Posterior cingulate gyrus (tissue), 11 donors: ENCODE results near the gene CTNNA2.
A peak's percentile ranks its signal among the peaks of the same experiment; 100 is the strongest.

Source experiments
- DNase-seq, 10 donors: peaks; one replicate each; pipeline versions ENCODE4 v3.0.0 to v3.0.0-alpha.2; 2020 to 2021; ENCODE audit warnings: mixed read lengths in 3 of 10
- intact Hi-C: fragments of 100-400 bp; cut with DNase I; formaldehyde crosslinking; loops from one replicate; pipeline ENCODE4 v1.15.1; 2023

Gene CTNNA2

DNA sequence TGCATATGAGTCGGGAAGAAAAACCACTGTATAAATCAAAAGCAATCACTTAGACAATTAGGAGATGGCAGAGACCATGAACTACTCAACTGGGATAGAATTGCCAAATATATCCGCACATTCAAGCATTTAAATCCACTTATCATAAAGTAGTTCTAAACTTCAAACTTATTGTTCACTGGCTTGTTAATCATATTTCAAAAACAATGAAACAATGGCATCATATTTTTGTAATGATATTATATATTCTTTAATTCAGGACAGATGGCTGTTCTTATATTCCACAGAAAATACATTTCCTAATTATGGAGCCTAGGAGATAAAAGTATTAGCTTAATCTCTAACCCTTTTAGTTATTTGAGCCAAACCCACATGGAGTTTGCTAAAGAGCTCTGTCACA lies 263.6 kb downstream of the CTNNA2 start:
- intact Hi-C loops = no loop called here
- DNase-seq = no peak

- DNase-seq = no peak
- intact Hi-C loops = no loop called here
Observed at GRCh38 chr2:79780781-79781180, 267.9 kb downstream of the CTNNA2 start.

DNA sequence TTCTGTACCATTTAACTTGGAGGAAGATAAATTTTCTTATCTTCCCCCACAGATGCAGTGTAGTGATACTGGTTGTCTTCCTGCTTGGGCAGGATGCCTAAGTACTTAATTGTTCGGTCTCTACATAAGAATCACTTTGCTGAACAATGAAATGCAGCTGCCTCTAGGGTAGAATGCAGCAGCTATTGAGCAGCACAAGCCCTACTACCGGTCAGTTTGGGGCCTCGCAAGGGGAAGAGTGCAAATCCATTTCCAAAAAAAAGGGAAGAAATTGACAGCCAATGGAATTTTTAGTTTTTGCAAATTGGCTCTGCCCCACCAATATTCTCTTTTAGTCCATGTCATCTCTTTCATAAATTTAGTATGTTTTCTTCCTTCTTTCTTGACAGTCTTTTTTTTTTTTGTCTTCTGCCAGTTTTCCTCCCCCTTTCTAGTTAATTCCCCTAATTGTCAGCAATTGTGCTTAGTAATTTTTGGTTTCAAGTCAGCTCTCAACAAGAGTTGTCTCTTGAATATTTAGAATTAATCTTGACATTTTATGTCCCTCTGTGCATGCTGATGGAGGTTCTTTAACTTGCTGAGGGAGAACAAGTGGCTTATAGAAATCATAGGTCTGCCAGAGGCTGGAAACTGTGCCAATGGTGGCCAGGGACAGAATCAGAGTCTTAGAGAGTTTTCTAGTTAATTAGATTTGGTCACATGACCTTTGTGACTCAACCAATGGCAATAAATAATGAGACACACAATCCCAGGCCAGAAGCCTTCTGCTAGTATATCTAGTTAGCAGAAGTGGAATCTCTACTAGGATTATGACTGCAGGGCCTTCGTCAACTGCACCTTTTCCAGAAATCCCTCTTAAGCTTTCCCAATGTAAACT lies 270.0 kb downstream of the CTNNA2 start:
- DNase-seq = no peak
- intact Hi-C loops = no loop called here

DNA sequence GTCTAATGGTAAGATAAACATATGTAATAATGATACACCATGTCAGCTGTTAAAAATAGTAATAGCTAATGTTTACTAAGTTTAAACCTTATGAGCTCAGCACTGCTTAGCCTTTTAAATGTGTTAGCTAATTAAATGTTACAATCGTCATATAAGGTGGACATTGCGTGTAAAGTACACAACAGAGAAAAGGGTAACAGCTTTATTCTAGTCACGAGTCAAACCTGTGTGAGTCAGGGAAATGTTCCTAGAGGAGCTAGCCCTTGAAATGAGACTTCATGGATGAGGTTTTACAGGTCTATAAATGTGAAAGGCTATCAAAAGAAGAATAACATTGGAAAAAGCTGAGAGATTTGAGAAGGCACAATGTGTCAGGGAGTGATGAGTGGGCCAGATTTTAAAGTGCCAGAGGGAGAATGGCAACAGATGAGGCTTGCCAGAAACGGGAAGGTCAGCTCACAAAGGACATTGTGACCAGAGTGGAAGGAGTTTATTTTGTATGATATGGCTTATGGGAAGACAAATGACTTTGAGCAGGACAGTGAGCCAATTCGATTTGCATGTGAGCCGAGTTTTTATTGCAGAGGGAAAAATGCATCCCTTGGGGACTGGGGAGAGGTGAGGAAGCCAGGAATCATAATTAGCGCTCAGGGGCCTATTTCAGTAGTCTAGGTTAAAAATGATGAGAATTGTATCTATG lies 276.3 kb downstream of the CTNNA2 start:
- intact Hi-C loops = no loop called here
- DNase-seq = no peak

DNA sequence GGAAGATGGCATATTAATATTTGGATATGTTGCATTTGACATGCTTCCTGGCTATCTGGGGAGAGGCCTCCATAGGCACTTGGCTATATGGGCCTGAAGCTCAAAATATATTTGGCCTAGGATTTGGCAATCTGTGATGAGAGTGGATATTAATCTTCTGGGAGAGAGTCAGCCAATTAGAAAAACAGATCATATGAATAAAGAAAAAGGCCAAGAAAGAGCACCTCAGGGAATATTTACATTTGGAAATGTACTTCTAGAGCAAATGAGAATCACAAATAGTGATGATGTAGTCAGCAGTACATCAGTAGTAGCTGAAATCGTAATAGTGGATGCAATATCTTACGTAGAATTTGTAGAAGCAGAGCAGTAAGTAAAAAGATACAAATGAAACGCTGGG lies 277.0 kb downstream of the CTNNA2 start:
- intact Hi-C loops = no loop called here
- DNase-seq = no peak

- intact Hi-C loops = no loop called here
- no peak for DNase-seq
Observed at GRCh38 chr2:79792090-79792489, 279.2 kb downstream of the CTNNA2 start.

DNA sequence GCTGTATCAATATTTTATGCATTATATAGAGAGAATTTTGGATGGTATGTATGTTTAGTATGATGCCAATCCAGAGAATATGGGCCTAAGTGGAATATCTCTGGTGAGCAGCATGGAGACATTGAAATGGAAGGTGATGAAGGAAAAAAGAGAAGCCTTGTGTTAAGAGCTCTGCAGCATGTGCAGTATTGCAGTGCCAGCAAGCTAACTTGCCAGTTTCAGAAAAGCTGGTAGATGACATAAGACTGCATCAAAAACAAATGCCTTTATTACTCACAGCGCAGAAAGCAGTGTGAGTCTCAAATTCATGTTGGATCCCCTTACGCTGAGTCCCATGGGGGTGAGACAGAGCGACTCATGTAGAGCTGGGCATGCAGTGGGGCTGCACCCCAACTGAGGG lies 280.2 kb downstream of the CTNNA2 start:
- no peak for DNase-seq
- intact Hi-C loops = no loop called here

DNA sequence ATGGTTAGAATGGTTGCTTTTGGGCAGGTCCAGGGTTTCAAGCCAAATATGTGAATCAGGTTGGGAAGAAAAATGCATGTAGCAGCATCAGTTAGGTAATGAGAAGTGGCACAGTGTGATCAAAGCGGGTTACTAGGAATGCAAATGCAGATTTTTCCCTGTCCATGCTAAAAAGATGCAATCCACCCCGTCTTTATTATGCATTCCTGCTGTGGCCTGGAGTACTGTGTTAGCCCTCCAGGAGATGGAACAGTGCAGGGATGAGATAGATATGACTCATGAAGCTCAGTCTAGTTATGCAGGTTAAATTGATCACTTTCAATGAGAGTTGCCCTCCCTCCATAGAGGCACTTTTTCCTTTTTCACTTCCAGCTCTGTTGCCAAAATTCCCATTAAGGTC lies 283.8 kb downstream of the CTNNA2 start:
- intact Hi-C loops = no loop called here
- DNase-seq = no peak

DNA sequence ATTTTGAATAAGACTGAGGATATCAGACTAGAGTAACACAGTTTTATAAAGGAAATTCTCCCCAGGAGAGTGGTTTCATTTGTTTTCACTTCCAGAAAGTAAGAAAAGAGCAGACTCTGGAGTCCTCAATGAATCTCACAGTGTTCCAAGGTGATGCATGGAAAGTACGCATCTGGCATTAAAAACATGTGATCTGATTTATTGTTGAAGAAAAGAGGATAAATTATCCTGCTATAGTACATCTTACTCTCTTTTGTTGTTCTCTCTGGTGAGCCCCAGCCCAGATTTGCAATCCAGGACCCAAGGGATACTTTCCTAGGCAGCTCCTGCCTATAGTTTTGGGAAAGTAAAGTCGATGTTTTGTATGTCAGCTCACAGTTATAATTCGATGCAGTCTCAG lies 285.9 kb downstream of the CTNNA2 start:
- intact Hi-C loops = no loop called here
- DNase-seq = no peak

DNA sequence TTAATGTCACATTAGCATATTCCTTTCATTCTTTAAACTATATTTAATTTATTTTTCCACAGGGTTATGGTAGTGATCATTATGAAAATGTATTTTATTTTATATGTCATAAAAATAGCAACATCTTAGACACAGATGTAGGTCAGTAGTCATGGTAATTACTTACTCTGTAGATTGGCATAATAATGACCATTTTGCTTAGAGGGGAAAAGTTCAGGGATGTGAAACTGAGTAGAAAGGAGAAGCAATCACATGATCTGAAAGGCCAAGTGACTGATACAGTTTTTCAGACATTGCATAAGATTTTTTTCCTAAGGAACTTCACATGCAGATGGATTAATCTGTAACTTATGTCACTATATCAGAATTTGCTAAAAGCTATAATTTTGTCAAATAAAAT lies 286.9 kb downstream of the CTNNA2 start:
- DNase-seq = no peak
- intact Hi-C loops = no loop called here

- intact Hi-C loops = no loop called here
- no peak for DNase-seq
Observed at GRCh38 chr2:79801082-79801481, 288.2 kb downstream of the CTNNA2 start.

GRCh38 chr2:79817288-79817687 lies 304.4 kb downstream of the CTNNA2 start:
- intact Hi-C loops = no loop called here
- no peak for DNase-seq

DNA sequence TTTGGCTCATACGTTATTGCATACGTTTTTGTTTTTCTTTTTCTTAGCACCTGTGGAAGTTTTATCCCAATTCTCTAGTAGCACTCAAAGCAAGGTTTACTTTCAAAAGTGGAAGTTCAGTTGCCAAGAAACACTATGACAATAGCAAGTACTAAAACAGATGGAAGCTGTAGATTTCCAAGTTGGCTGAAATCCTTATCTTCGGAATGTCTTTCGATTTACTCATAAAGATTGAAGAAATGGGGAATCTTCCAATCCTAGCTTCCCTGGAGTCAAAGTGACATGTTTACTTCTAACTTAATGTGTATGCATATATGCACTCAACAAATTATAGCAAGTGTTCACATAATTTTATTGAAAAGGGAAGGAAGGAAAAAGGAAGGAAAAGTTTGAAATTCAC lies 307.4 kb downstream of the CTNNA2 start:
- DNase-seq = no peak

DNA sequence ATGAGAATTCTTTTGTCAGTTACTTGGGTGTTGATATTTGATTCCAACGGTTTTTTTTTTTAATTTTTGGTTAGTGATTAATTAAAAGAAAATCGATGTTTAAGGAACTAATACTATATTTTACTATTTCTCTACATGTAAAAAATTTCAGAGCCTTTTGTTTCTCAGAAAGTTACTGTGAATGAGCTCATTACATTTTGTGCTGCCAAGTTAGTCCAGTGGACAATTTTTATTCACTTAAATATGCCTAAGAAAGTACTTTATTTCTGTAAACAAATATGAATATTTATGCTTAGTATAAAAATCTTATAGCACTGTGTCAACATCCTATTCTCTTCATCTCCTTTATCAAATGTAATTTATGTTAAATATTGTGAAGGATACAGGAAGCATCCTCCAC lies 309.3 kb downstream of the CTNNA2 start:
- intact Hi-C loops = no loop called here
- no peak for DNase-seq

More for the DNA sequence above, 307.4 kb downstream of the CTNNA2 start:
- intact Hi-C loops = no loop called here

- intact Hi-C loops = no loop called here
Observed at GRCh38 chr2:79824086-79824786, 311.4 kb downstream of the CTNNA2 start.

GRCh38 chr2:79827881-79828280 lies 315.0 kb downstream of the CTNNA2 start:
- no peak for DNase-seq
- intact Hi-C loops = no loop called here

More at GRCh38 chr2:79824086-79824786, 311.4 kb downstream of the CTNNA2 start:
- no peak for DNase-seq

GRCh38 chr2:79830501-79830900 lies 317.6 kb downstream of the CTNNA2 start:
- DNase-seq = no peak
- intact Hi-C loops = no loop called here

GRCh38 chr2:79831961-79832360 lies 319.1 kb downstream of the CTNNA2 start:
- intact Hi-C loops = no loop called here
- DNase-seq = no peak

- intact Hi-C loops = no loop called here
- peak in 2 of 10 donors; percentile 22 to 71 for DNase-seq
Observed at GRCh38 chr2:79832511-79833234, 319.8 kb downstream of the CTNNA2 start.

GRCh38 chr2:79833235-79833878 lies 320.5 kb downstream of the CTNNA2 start:
- DNase-seq = no peak
- intact Hi-C loops = no loop called here
